ENCODE measurements around the gene CACNG5.

The CACNG5 gene

GRCh38 chr17:66840061-66840460 lies 5.1 kb downstream of the CACNG5 start:
- no peak for TF ChIP-seq ZFX (IDR thresholded peaks at IDR 0.05)
- TF ChIP-seq, protein P1, sequence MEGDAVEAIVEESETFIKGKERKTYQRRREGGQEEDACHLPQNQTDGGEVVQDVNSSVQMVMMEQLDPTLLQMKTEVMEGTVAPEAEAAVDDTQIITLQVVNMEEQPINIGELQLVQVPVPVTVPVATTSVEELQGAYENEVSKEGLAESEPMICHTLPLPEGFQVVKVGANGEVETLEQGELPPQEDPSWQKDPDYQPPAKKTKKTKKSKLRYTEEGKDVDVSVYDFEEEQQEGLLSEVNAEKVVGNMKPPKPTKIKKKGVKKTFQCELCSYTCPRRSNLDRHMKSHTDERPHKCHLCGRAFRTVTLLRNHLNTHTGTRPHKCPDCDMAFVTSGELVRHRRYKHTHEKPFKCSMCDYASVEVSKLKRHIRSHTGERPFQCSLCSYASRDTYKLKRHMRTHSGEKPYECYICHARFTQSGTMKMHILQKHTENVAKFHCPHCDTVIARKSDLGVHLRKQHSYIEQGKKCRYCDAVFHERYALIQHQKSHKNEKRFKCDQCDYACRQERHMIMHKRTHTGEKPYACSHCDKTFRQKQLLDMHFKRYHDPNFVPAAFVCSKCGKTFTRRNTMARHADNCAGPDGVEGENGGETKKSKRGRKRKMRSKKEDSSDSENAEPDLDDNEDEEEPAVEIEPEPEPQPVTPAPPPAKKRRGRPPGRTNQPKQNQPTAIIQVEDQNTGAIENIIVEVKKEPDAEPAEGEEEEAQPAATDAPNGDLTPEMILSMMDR (conservative IDR thresholded peaks at IDR 0.05) = no peak
- no peak overlapping the region for H3K27ac ChIP-seq

- no peak for TF ChIP-seq ZFX (IDR thresholded peaks at IDR 0.05)
- TF ChIP-seq, protein P1 (conservative IDR thresholded peaks at IDR 0.05) = no peak
- H3K27ac ChIP-seq = no peak overlapping the region
Observed at GRCh38 chr17:66841328-66841727, 6.4 kb downstream of the CACNG5 start.

- H3K27ac ChIP-seq = no peak overlapping the region
- no peak for TF ChIP-seq ZFX (IDR thresholded peaks at IDR 0.05)
- TF ChIP-seq, protein P1 (conservative IDR thresholded peaks at IDR 0.05) = no peak
Observed at GRCh38 chr17:66841744-66842143, 6.8 kb downstream of the CACNG5 start.

GRCh38 chr17:66842505-66842904 lies 7.6 kb downstream of the CACNG5 start:
- no peak overlapping the region for H3K27ac ChIP-seq
- TF ChIP-seq ZFX (IDR thresholded peaks at IDR 0.05) = no peak
- TF ChIP-seq, protein P1 (conservative IDR thresholded peaks at IDR 0.05) = no peak

- TF ChIP-seq, protein P1 (conservative IDR thresholded peaks at IDR 0.05) = no peak
- no peak for TF ChIP-seq ZFX (IDR thresholded peaks at IDR 0.05)
Observed at GRCh38 chr17:66842959-66843358, 8.0 kb downstream of the CACNG5 start.

DNA sequence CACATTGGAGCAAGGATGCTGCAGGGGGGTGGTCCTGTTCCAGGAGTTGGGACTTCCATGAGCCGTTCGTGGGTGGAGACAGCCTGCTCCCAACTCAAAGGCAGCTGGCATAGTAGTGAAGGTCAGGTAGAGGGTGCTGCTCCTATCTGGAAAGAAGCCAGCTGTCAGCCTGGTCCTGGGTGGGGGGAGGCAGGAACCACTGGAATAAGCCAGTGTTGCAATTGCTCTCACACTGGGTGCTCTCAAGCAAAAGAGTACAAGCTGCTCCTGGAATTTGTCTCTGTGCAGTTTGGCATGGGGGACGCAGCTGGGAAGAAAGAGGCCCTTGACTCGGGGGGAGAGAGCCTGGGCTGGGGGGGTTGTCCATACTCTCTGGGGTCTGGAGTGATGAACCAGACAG lies 8.7 kb downstream of the CACNG5 start:
- TF ChIP-seq ZFX (IDR thresholded peaks at IDR 0.05) = no peak
- TF ChIP-seq, protein P1 (conservative IDR thresholded peaks at IDR 0.05) = no peak
- H3K27ac ChIP-seq = no peak overlapping the region

More at GRCh38 chr17:66842959-66843358, 8.0 kb downstream of the CACNG5 start:
- H3K27ac ChIP-seq = no peak overlapping the region

DNA sequence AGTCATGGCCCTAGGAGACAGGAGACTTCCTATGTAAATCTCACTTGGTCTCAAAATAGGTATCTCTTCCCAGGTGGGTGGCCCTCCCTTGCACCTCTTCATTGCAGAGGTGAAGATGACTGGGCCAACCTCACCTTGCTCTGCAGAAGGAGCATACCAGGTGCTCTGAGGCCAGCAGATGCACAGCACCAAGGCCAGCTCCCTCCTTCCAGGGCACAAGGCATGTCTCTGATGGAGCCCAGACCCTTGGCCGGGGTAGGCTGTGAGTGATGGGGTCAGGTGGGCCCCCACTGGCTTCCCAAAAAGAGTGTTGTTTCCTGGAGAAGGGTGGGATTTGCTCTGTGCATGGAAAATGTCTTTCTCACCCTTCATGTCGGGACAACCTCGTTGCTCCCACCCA lies 12.8 kb downstream of the CACNG5 start:
- no peak overlapping the region for H3K27ac ChIP-seq
- TF ChIP-seq, protein P1 (conservative IDR thresholded peaks at IDR 0.05) = no peak
- no peak for TF ChIP-seq ZFX (IDR thresholded peaks at IDR 0.05)

All from C4-2B (cell line).